NCI-H526 treated with DMSO at 0.1 percent for 48 hours (cell line): ENCODE data around the gene LRRTM3.

Source experiments
- DNase-seq: peaks from one replicate; lab custom pipeline; 2025; lab: John Stamatoyannopoulos, UW

Gene LRRTM3

GRCh38 chr10:66934711-66935110, 8.9 kb downstream of the LRRTM3 start:
- no peak for DNase-seq

- peak; percentile 9 for DNase-seq
Measured at GRCh38 chr10:66940965-66941364, 15.1 kb downstream of the LRRTM3 start.

- DNase-seq: no peak
Measured at GRCh38 chr10:66941491-66941890, 15.7 kb downstream of the LRRTM3 start.

- DNase-seq: no peak
Measured at GRCh38 chr10:66942407-66942806, 16.6 kb downstream of the LRRTM3 start.

GRCh38 chr10:66943590-66943989, 17.8 kb downstream of the LRRTM3 start:
- no peak for DNase-seq

- no peak for DNase-seq
Measured at GRCh38 chr10:66951896-66952295, 26.1 kb downstream of the LRRTM3 start.

GRCh38 chr10:66958466-66958865, 32.6 kb downstream of the LRRTM3 start:
- DNase-seq: no peak

- DNase-seq: no peak
Measured at GRCh38 chr10:66964946-66965345, 39.1 kb downstream of the LRRTM3 start.

GRCh38 chr10:66980246-66980815, 54.5 kb downstream of the LRRTM3 start:
- DNase-seq: no peak

- DNase-seq: no peak
Measured at GRCh38 chr10:66981361-66982052, 55.7 kb downstream of the LRRTM3 start.

GRCh38 chr10:66982053-66982420, 56.2 kb downstream of the LRRTM3 start:
- DNase-seq: no peak

GRCh38 chr10:66982792-66983474, 57.1 kb downstream of the LRRTM3 start:
- no peak for DNase-seq

- no peak for DNase-seq
Measured at GRCh38 chr10:66983475-66983818, 57.6 kb downstream of the LRRTM3 start.

- no peak for DNase-seq
Measured at GRCh38 chr10:66990143-66990830, 64.5 kb downstream of the LRRTM3 start.

- DNase-seq: no peak
Measured at GRCh38 chr10:66996996-66997395, 71.2 kb downstream of the LRRTM3 start.

GRCh38 chr10:66999762-67000545, 74.1 kb downstream of the LRRTM3 start:
- DNase-seq: no peak

GRCh38 chr10:67004690-67005089, 78.9 kb downstream of the LRRTM3 start:
- DNase-seq: no peak

- no peak for DNase-seq
Measured at GRCh38 chr10:67005981-67006380, 80.1 kb downstream of the LRRTM3 start.

GRCh38 chr10:67011480-67011879, 85.6 kb downstream of the LRRTM3 start:
- no peak for DNase-seq

- no peak for DNase-seq
Measured at GRCh38 chr10:67011981-67012380, 86.1 kb downstream of the LRRTM3 start.

- DNase-seq: no peak
Measured at GRCh38 chr10:67015225-67015624, 89.4 kb downstream of the LRRTM3 start.

GRCh38 chr10:67017218-67017617, 91.4 kb downstream of the LRRTM3 start:
- DNase-seq: no peak
